Measurements from ENCODE around the gene CSAD. TPM values are rescaled to one million over a fixed set of nuclear protein-coding genes. Genes with fewer than 3 reads are reported as not detected.

Gene CSAD
- total RNA-seq, 1 experiment from 2014 or later = 15.4 TPM

- BruUV-seq (replicated peaks) = no TSS peak
- Histone ChIP-seq H3K4me3 (ENCODE audit: low read depth in 2 of 2, low read length in 2 of 2) (no peak overlapping the region), H3K27ac (ENCODE audit: low read length) (no peak overlapping the region; the same call in 1 of the 2 replicates), H3K9me3 (ENCODE audit: control insufficient read depth, insufficient read depth, low read depth, low read length) (no peaks in the 10 kb centered on the region), H3K4me1 (ENCODE audit: control insufficient read depth, insufficient read depth, low read length) (peaks cover 30% of the 10 kb centered on the region), H3K36me3 (ENCODE audit: control insufficient read depth, insufficient read depth, low read length) (no peaks in the 10 kb centered on the region; the same call in 1 of the 2 replicates), H3K27me3 (ENCODE audit: control insufficient read depth, insufficient read depth, low read length) (no peaks in the 10 kb centered on the region)
- POLR2A ChIA-PET = no interaction called here
- TF ChIP-seq SIN3A (IDR thresholded peaks at IDR 0.05; ENCODE audit: borderline replicate concordance, insufficient read depth, low read depth, low read length) (no peak), REST (IDR thresholded peaks at IDR 0.05; ENCODE audit: insufficient read depth in 1 of 2, low read depth in 2 of 2, low read length in 1 of 2) (0 out of 4 replicates have a peak, but pooled peaks of 1 of the 2 experiments have one; percentile 15), POLR2AphosphoS5 (IDR thresholded peaks at IDR 0.05; ENCODE audit: low read depth, low read length) (no peak), CTCF (IDR thresholded peaks at IDR 0.05) (peak; percentile 98), TCF7L2 (IDR thresholded peaks at IDR 0.05; ENCODE audit: low read depth, low read length) (no peak)
- in situ Hi-C loops (cut with HindIII; ENCODE audit: low pct_unique_long_range_greater_than_20kb, low sequenced_read_pairs) = no loop called here
- DNase-seq (ENCODE audit: low read depth, low spot score) (no peak), ATAC-seq (peak; percentile 89)
- intact Hi-C loops (cut with micrococcal nuclease; ENCODE audit: unreplicated experiment) = loop anchor here (1.0 kb wide), 1 partner anchor 74 kb away; no protein-coding TSS in a partner anchor
- CTCF ChIA-PET = interaction anchor here (0.6 to 2.7 kb wide), 13 partner anchors 22 to 132 kb away, joined by 3 to 13 read pairs (median 4); partner anchors contain the start of genes AAAS, ESPL1 and PFDN5
Measured at GRCh38 chr12:53213348-53213747, 32.6 kb upstream of the CSAD start.

GRCh38 chr12:53212931-53213330 lies 32.2 kb upstream of the CSAD start:
- no peaks in the 10 kb centered on the region for H3K27me3 ChIP-seq (ENCODE audit: control insufficient read depth, insufficient read depth, low read length)
- no peaks in the 10 kb centered on the region for H3K9me3 ChIP-seq (ENCODE audit: control insufficient read depth, insufficient read depth, low read depth, low read length)
- no peaks in the 10 kb centered on the region; the same call in 1 of the 2 replicates for H3K36me3 ChIP-seq (ENCODE audit: control insufficient read depth, insufficient read depth, low read length)
- H3K27ac ChIP-seq (ENCODE audit: low read length) = no peak overlapping the region
- H3K4me1 ChIP-seq (ENCODE audit: control insufficient read depth, insufficient read depth, low read length) = peaks cover 25% of the 10 kb centered on the region
- in situ Hi-C loops (cut with HindIII; ENCODE audit: low pct_unique_long_range_greater_than_20kb, low sequenced_read_pairs) (no loop called here), intact Hi-C loops (cut with micrococcal nuclease; ENCODE audit: unreplicated experiment) (loop anchor here (1.0 kb wide), 1 partner anchor 74 kb away; no protein-coding TSS in a partner anchor)
- no peak overlapping the region for H3K4me3 ChIP-seq (ENCODE audit: low read depth in 2 of 2, low read length in 2 of 2)
- peak; percentile 8 for ATAC-seq
- POLR2A ChIA-PET = no interaction called here
- CTCF ChIA-PET = interaction anchor here (1.0 to 2.7 kb wide), 6 partner anchors 16 to 93 kb away, joined by 3 to 13 read pairs (median 4); a partner anchor contains a TSS
- TF ChIP-seq POLR2AphosphoS5 (IDR thresholded peaks at IDR 0.05; ENCODE audit: low read depth, low read length) (no peak), SIN3A (IDR thresholded peaks at IDR 0.05; ENCODE audit: borderline replicate concordance, insufficient read depth, low read depth, low read length) (no peak), TCF7L2 (IDR thresholded peaks at IDR 0.05; ENCODE audit: low read depth, low read length) (no peak), REST (IDR thresholded peaks at IDR 0.05; ENCODE audit: insufficient read depth in 1 of 2, low read depth in 2 of 2, low read length in 1 of 2) (no peak), CTCF (IDR thresholded peaks at IDR 0.05) (no peak)
- DNase-seq (ENCODE audit: low read depth, low spot score) = no peak
- BruUV-seq (replicated peaks) = no TSS peak
